A673 (cell line): ENCODE data around the gene BDKRB1.

ENCODE experiments used
- CTCF ChIP-seq: fragments of 300-800, 200-600 bp; sonication (generic); conservative IDR thresholded peaks from 2 replicates; pipeline ENCODE4 v1.5.1; 2017; ENCODE audit warnings: low read depth, mild to moderate bottlenecking, antibody characterized with exemption, low read length, moderate library complexity, mixed read lengths
- EZH2 ChIP-seq: fragments of 200-600 bp; sonication (generic); IDR thresholded peaks from 2 replicates; pipeline ENCODE4 v1.6.1; 2017; ENCODE audit warnings: borderline replicate concordance, low read depth, mild to moderate bottlenecking, mixed read lengths, antibody characterized with exemption, low read length; ENCODE audit not compliant: poor library complexity, severe bottlenecking

- TF ChIP-seq CTCF (peak; percentile 36), EZH2 (no peak)
Measured at GRCh38 chr14:96264853-96265252, 8.8 kb downstream of the BDKRB1 start.
